ENCODE data around the gene TAF11L7. TPM values are rescaled to one million over a fixed set of nuclear protein-coding genes. Genes with fewer than 3 reads are reported as not detected.

TAF11L7 gene
- not detected in 2 replicates for total RNA-seq

GRCh38 chr5:17585658-17586057 lies at the start of gene TAF11L7:
TAF11L7 (minus strand) TSS chr5:17585758.

GRCh38 chr5:17634160-17634559 lies 48.6 kb upstream of the TAF11L7 start, which contains the start of gene TAF11L14:
TAF11L14 (plus strand) TSS chr5:17634460.

GRCh38 chr5:17631788-17632187 lies 46.2 kb upstream of the TAF11L7 start, which contains the start of gene TAF11L13:
TAF11L13 (plus strand) TSS chr5:17632088.

GRCh38 chr5:17610092-17610491 lies 24.5 kb upstream of the TAF11L7 start, which contains the start of gene TAF11L12:
TAF11L12 (plus strand) TSS chr5:17610392.

GRCh38 chr5:17603880-17604279 lies 18.3 kb upstream of the TAF11L7 start, which contains the start of gene TAF11L11:
TAF11L11 (plus strand) TSS chr5:17604183.

GRCh38 chr5:17597728-17598127 lies 12.2 kb upstream of the TAF11L7 start, which contains the start of gene TAF11L10:
TAF11L10 (minus strand) TSS chr5:17597828.

GRCh38 chr5:17594255-17594654 lies 8.7 kb upstream of the TAF11L7 start, which contains the start of gene TAF11L9:
TAF11L9 (minus strand) TSS chr5:17594394.

GRCh38 chr5:17590860-17591259 lies 5.3 kb upstream of the TAF11L7 start, which contains the start of gene TAF11L8:
TAF11L8 (minus strand) TSS chr5:17590960.

Other genes starting within 250 kb of the TAF11L7 start
- not detected in 2 replicates for gene TAF11L2, start 87.5 kb downstream of the TAF11L7 start, total RNA-seq
- gene TAF11L3, start 67.4 kb downstream of the TAF11L7 start, total RNA-seq: not detected in 2 replicates
- not detected in 2 replicates for gene TAF11L4, start 64.0 kb downstream of the TAF11L7 start, total RNA-seq
- gene TAF11L5, start 60.5 kb downstream of the TAF11L7 start, total RNA-seq: not detected in 2 replicates
- gene TAF11L6, start 57.1 kb downstream of the TAF11L7 start, total RNA-seq: not detected in 2 replicates
- not detected in 2 replicates for gene TAF11L8, start 5.2 kb upstream of the TAF11L7 start, total RNA-seq
- not detected in 2 replicates for gene TAF11L9, start 8.6 kb upstream of the TAF11L7 start, total RNA-seq
- not detected in 2 replicates for gene TAF11L10, start 12.1 kb upstream of the TAF11L7 start, total RNA-seq
- gene TAF11L11, start 18.4 kb upstream of the TAF11L7 start, total RNA-seq: not detected in 2 replicates
- gene TAF11L12, start 24.6 kb upstream of the TAF11L7 start, total RNA-seq: not detected in 2 replicates
- gene TAF11L13, start 46.3 kb upstream of the TAF11L7 start, total RNA-seq: not detected in 2 replicates
- not detected in 2 replicates for gene TAF11L14, start 48.7 kb upstream of the TAF11L7 start, total RNA-seq